ENCODE data around the gene JUNB. TPM values are rescaled to one million over a fixed set of nuclear protein-coding genes. Genes with fewer than 3 reads are reported as not detected.

Gene JUNB
- total RNA-seq, 2 donors from 2014 or later = 219 to 485 TPM

GRCh38 chr19:12789098-12789903, 2.0 kb upstream of the JUNB start:
- peaks cover 70% of the 10 kb centered on the region for H3K4me1 ChIP-seq
- TF ChIP-seq POLR2A (IDR thresholded peaks at IDR 0.05) (no peak), CTCF (IDR thresholded peaks at IDR 0.05) (no peak)
- H3K4me3 ChIP-seq = no peak overlapping the region
- no peaks in the 10 kb centered on the region for H3K27me3 ChIP-seq
- DNase-seq = no peak
- H3K27ac ChIP-seq = peak overlapping the region; percentile 94 to 100 (median 98)
- no peaks in the 10 kb centered on the region for H3K9me3 ChIP-seq
- H3K36me3 ChIP-seq (replicated peaks in 1 of 2; ENCODE audit: insufficient read depth in 1 of 2, low read depth in 2 of 2) = no peaks in the 10 kb centered on the region
- ATAC-seq = peak; percentile 1
- intact Hi-C loops (cut with DNase I) = no loop called here
- 6 to 8% methylated on average over 4 to 39 of the region's 46 CpGs for WGBS, 2 donors

- DNase-seq = peak; percentile 95 to 98 (median 97)
- peaks cover 71% of the 10 kb centered on the region for H3K4me1 ChIP-seq
- peak; percentile 49 for ATAC-seq
- no peak overlapping the region for H3K4me3 ChIP-seq
- no peaks in the 10 kb centered on the region for H3K36me3 ChIP-seq (replicated peaks in 1 of 2; ENCODE audit: insufficient read depth in 1 of 2, low read depth in 2 of 2)
- H3K9me3 ChIP-seq = no peaks in the 10 kb centered on the region
- no peaks in the 10 kb centered on the region for H3K27me3 ChIP-seq
- intact Hi-C loops (cut with DNase I) = no loop called here
- 0% methylated on average over 14 to 52 of the region's 56 CpGs for WGBS, 2 donors
- peak overlapping the region; percentile 94 to 100 (median 98) for H3K27ac ChIP-seq
- TF ChIP-seq CTCF (IDR thresholded peaks at IDR 0.05) (no peak), POLR2A (IDR thresholded peaks at IDR 0.05) (peak; percentile 81 to 96 (median 86))
These were observed 1.2 kb upstream of the JUNB start for GRCh38 chr19:12789904-12790619.

- DNase-seq = no peak
- Histone ChIP-seq H3K4me1 (peaks cover 64% of the 10 kb centered on the region), H3K36me3 (replicated peaks in 1 of 2; ENCODE audit: insufficient read depth in 1 of 2, low read depth in 2 of 2) (no peaks in the 10 kb centered on the region), H3K4me3 (no peak overlapping the region), H3K27me3 (no peaks in the 10 kb centered on the region), H3K9me3 (no peaks in the 10 kb centered on the region), H3K27ac (peak overlapping the region; percentile 94 to 100 (median 98))
- no peak for TF ChIP-seq CTCF (IDR thresholded peaks at IDR 0.05)
- no peak for ATAC-seq
- WGBS, 2 donors = 1 to 2% methylated on average over 15 to 22 of the region's 22 CpGs
- intact Hi-C loops (cut with DNase I) = no loop called here
These were observed 500 bp upstream of the JUNB start for GRCh38 chr19:12790628-12791344.

- intact Hi-C loops (cut with DNase I) = no loop called here
- 0% methylated on average over 80 of the region's 84 CpGs; no CpG with 5 or more reads in 1 of the 2 donors for WGBS, 2 donors
- TF ChIP-seq CTCF (IDR thresholded peaks at IDR 0.05) = peak in 1 of 7 experiments; percentile 1
- TF ChIP-seq POLR2A (IDR thresholded peaks at IDR 0.05) = peak; percentile 29 to 59 (median 56)
- Histone ChIP-seq H3K36me3 (replicated peaks in 1 of 2; ENCODE audit: insufficient read depth in 1 of 2, low read depth in 2 of 2) (no peaks in the 10 kb centered on the region), H3K4me1 (peaks cover 58% of the 10 kb centered on the region), H3K27me3 (no peaks in the 10 kb centered on the region), H3K4me3 (peak overlapping the region; percentile 87 to 91), H3K9me3 (no peaks in the 10 kb centered on the region), H3K27ac (peak overlapping the region; percentile 94 to 100 (median 98))
- peak; percentile 75 to 81 (median 78) for DNase-seq
- no peak for ATAC-seq
These were observed 966 bp downstream of the JUNB start for GRCh38 chr19:12792051-12792852.
